Measurements from ENCODE around the gene SIRT5.

Gene SIRT5

DNA sequence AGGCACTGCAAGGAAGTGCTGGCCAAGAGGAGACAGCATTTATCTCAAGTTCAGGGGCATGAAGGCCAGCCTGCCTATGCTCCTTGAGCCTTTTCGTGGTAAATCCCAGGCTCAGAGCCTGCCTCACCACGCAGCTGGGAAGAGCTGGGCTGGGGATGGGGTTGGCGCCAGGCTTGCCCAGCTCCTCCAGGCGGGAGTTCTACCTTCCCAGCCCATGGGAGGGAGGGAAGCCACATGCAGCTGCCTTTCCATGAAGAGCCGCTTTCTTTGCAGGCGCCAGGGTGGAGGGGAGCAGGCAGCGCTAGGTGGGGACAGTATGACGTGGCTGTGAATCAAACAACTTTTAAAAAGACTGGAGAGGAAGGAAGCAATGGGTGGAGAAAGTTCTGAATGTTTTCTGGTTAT lies 19.5 kb upstream of the SIRT5 start:
- DNase-seq, result no peak

DNA sequence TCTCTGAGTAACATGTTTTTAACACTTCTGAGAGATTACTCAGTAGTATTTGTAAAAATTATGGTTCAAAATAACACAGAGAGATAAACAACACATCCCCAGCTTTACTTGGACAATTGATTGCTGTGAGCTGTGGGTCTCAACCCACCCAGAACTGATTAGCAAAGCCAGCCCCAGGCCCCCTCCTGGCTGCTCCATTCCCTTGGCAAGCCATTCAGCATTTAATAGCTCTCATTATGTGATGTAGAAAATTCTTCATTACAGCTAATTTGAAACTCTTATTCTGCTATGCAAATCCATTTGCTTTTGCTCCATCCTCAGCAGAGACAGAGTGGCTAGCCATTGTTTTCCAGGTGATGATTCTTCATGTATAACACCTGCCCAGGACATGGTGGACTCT lies 16.6 kb upstream of the SIRT5 start:
- no peak for DNase-seq

DNA sequence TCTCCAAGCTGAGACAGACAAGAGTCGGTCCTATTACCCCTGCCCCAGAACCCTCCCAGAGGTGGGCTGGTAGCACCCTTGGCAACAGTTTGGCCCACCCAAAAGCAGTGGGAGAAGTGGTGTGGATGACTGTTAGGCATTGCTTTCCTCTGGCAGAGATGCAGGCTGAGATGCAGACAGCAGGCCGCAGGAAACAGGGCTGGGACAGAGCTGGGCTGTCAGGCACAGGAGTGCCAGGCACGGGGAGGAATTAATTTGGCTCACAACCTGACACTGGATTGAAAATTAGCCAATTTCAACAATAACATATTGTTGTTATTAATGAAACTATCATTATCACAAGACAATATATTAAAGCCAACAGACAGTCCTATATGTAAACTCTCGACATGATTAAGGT lies 15.7 kb upstream of the SIRT5 start:
- no peak for DNase-seq

DNA sequence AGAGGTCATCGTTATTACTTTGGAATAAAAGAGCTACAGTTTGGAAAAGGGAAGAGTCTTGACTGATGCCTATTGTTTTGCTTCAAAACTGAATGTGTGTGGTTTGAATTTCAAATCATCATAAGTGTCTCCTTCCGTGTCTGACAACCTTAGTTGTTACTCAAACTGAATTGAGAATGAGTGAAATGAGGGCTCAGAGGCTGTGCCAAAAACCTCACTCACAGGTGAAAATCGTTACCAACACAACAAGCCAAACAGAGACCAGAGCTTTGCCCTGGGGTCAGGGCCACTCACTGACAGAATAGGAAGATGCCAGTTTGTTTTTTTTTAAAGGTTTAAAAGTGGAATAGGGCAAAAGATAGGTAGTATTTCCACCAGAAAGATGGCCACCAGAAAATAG lies 15.2 kb upstream of the SIRT5 start:
- no peak for DNase-seq

DNA sequence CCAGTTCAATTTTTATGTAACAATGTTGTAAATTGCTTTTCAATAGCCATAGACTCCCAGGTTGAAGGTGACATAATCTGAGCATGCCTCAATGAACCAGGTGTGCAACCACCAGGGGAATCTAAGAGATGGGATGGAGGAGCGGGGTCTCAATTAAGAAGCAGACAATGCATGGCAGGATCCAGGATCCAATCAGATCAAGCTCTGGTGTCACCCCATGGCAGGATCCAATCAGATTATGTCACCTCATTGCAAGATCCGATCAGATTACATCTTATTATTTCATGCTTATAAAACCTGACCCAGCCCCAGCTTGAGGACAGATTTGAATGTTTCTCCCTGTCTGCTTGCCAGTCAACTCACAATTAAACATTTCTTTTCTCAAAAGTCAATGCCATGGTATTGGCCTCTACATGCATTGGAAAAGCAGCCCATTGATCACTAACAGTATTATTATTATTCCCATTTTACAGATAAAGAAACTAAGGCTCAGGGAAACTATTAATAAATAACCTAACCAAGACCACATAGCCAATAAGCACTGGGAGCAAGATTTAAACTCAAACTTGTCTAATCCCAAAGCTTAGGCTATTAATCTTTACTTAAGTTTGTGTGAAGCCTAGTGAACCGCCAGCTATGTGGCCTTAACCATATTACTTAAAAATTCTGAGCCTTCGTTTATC lies 14.3 kb upstream of the SIRT5 start:
- DNase-seq, result no peak

DNA sequence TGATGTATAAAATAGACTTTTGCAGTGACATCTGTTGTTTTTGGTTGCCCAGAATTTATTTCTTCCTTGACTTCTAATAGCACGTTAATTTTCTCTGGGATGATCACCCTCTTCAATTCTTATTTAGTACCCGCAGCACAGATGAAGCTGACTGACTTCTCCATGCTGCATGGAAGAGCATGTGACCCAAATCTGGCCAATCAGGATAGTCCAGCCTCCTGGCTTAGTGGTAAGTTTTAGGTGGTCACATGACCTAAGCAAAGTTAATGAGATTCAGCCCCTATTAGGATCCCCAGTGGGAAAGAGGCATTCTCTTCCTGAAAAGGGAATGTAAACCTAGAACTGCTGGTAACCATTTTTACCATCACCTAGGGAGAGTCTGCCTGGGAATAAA lies 13.8 kb upstream of the SIRT5 start:
- DNase-seq, result no peak

DNA sequence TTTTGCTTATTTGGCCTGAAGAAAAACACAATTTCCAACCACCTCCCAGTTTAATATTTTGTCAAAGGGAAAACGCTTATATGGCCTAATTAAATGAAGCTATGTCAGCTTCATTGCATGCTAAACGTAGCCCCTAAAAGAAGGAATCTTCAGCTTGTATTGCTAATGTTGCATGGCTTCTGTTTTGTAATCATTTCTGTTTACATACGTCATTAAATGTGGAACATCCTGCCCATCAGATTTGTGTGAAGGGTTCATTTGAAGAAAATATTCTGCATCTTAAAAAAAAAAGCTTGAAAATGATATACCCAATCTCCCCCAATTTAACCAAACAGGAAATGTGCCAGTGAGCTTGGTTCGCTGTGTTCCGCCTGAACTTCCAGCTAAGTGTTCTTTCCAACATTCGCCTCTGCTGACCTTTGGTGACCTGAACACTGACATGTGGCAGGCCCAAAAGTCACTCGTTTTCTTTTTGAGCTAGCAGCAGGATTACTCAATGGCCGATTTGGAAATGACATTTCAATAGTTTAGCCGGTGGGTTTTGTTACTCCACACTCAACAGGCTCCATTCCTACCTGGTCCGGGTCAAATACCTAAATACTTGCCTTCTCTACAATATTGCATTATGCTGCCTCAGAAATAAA lies 12.7 kb upstream of the SIRT5 start:
- no peak for DNase-seq

DNA sequence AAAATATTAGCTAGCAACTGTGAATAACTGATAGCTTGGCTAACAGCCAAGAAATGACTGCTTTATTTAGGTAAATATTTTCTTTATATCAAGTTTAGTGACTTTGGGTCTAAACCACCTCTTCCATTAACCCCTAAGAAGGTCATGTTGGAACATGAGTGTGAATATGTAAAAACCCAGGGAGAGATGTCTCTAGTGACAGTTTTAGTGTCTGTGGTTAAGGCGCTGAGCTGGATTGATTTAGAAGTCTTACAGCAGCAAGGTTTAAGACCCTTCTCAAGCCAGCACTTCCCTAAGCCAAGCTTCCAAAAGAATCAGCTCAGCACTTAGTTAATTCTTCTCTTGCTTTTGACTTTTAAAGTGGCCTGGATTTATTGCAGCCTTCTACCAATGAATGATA lies 11.4 kb upstream of the SIRT5 start:
- DNase-seq, result no peak

DNA sequence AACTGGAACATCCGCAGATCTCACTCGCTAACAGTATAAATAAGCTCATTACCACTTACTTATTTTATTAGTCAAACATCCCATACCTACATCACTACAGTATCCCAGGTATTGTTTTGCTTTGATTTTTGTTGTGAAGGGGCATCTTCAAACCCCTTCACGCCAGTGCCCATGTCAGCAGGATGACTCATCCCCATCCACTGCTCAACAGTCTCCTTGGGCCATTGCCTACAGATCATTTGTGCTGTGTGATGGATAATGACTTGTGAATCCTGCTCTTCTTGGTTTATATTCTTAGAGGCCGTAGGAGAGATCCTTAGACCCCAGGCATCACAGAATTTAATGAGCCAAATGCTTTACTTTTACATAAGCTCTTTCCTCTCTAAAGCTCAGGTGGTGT lies 8.5 kb upstream of the SIRT5 start:
- no peak for DNase-seq

DNA sequence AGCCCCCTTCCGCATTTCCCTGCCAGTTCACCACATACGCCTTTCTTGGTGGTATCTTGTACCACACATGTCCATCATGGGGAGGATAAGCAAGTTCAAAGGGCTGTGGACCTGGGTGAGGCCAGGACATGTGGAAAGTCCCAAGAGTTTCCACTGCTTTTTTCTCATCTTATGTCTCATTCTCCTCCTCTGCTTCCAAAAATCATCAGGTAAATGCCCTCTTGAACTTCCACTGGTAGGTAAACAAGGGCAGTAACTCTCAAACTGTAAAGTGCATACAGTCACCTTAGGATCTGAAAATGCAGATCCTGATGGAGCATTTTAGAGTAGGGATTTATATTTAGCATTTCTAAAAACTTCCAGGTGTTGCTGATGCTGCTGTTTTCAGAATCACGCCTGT lies 7.9 kb upstream of the SIRT5 start:
- no peak for DNase-seq

DNA sequence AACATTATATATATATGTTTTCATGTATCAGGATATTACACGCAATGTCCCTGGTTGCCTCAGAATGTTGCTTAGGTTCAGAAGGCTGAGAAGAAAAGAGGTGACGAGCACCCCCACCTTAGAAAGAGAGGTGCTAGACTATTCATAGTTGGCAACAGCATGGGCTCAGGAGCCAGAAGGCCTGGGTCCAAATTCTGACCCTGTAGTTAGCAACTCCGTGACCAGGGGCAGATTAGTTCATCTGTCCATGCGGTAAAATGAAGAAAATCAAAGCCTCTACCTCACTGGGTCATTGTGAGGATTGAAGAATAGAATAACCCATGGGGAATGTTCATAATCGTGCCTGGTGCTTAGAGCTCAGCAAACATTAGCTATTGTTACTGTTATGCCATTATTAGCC lies 5.4 kb upstream of the SIRT5 start:
- no peak for DNase-seq

DNA sequence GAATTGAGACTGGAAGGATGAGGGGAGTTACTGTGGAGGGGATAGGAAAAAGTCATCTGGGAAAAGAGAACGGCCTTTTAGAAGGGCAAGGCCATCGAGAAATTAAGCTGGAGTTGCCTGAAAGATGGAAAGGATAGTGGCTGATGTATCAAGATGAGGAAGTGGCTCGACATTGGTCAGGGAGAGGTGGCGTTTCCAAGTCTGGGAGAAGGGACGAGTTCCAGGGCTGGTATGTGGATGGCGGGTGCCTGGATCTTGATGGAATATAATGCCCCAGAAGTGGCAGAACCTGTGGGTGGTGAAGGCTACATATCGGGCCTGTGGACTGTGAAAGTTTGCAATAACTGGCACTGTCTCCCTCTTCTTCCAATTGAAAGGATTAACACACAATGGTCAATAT lies 2.2 kb upstream of the SIRT5 start:
- no peak for DNase-seq

DNA sequence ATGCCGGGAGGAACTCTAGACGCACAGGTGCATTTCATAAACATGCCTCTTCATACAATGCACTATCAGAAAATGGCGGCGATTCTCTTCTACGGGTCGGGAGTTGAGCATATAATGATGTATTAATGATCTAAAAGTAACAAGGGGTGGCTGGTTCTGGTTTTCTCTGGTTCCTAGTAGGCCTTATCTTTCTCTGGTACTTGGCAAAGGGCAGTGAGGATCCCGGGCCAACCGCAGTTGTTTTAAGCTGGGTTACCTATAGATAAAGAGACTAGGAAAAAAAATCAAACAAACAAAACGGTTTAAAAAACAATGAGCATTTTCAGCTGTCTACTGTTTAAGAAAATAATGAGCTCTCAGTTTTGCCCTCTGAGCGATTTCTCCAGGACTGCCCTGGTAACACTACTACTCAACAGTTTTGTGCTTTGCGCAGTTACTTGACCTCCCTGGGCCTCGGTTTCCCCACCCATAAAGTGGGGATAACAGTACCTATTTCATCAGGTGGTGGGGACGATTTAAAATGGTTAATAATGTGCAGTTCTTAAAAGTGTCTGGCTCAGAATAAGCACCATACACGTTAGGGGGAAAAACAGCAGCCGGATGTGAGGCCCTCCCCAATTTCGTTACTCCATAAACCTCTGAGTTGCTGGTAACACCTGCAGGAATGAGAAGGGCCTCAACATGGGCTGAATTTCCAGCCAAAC lies 1.3 kb upstream of the SIRT5 start:
- DNase-seq, result no peak

DNA sequence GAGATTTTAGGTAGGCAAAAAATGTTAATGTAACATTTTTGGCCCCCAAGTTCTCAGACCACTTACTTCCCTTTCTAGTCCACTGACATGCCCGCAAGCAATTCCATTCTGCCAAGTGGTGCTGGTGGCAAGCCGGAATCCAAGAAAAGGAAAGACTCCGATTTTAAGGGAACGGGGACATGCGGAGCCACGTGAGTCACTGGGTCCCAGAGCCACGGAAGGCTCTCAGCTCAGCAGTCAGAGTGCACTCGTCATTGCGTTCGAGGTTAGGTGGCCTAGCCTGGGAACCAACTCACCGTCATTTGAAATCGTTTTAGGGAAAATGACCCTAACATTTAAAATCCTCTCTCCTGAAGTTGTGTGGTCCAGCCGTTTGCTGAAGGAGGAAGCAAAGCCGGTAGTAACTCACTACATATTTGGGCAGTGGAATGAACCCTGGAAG lies 711 bp upstream of the SIRT5 start:
- no peak for DNase-seq

DNA sequence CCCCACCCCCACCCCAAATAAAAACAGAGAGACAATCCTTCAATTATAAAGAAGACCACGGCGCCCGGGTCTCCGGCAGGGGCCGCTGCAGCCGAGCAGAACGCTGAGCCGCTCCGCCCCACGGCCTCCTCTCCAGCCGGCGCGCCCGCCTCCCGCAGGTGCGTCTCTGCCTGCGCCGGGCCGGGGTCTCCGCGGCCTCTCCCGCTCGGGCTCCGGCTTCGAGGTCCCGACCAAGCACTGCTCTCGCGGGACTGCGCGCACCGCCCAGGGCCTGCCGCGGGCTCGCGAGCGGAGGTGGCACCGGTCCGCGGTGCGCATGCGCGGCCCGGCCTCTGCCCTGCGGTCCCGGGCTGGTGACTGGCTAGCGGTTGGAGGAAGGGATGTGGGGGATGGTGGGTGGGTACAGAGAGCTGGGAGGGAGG lies 241 bp upstream of the SIRT5 start:
- peak; percentile 95 for DNase-seq

DNA sequence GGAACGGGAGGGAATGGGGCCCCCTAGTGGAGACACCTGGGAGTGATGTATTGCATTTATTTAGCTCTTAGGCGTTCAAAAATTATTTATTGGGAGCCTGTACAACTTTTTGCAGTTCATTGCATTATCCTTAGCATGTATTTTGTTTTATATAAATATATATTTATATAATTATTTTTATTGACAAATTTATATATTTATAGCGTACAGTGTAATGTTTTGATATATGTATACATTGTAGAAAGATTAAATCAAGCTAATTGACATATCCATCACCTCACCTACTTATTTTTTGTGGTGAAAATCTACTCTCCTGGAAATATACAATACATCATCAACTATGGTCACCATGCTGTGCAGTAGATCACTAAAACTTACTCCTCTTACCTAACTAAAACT lies 975 bp downstream of the SIRT5 start:
- peak; percentile 70 for DNase-seq

DNA sequence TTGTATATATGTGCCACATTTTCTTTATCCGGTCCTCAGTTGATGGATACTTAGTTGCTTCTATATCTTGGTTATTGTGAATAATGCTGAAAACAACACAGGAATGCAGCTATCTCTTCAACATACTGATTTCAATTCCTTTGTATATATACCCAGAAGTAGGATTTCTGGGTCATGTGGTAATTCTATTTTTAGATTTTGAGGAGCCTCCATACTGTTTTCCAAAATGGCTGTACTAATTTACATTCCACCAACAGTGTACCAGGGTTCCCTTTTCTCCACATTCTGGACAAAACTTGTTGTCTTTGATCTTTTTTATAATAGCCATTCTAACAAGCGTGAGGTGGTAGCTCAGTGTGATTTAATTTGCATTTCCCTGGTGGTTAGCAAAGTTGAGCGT lies 1.6 kb downstream of the SIRT5 start:
- DNase-seq, result no peak

DNA sequence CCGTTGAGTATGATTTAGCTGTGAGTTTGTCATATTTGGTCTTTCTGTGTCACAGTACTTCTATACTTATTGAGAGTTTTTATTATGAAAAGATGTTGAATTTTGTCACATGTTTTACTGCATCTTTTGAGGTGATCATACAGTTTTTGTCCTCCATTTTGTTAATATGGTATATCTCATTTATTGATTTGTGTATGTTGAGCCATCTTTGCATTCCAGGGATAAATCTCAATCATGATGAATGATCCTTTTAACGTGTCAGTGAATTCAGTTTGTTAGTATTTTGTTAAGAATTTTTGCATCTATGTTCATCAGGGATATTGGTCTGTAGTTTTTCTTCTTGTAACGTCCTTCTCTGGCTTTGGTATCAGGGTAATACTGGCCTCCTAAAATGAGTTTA lies 3.5 kb downstream of the SIRT5 start:
- DNase-seq, result no peak

DNA sequence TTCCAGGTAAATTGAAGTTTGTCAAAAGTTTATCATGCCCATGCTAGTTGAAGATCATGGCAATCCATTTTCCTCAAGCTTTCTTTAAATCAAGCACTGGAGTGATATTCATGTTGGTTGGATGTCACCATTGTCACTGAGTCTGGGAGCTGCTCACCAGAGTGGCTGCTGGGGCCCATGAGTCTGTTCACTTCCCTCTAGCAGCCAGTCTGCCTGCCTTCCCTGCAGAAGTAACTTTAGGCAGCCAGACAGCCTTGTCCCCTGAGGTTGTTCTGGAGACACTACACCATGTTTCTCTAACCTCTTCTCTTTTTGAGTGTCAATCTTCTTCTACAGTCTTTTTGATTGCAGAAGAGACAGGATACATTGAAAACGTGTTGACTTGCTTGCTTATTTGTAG lies 5.5 kb downstream of the SIRT5 start:
- no peak for DNase-seq

DNA sequence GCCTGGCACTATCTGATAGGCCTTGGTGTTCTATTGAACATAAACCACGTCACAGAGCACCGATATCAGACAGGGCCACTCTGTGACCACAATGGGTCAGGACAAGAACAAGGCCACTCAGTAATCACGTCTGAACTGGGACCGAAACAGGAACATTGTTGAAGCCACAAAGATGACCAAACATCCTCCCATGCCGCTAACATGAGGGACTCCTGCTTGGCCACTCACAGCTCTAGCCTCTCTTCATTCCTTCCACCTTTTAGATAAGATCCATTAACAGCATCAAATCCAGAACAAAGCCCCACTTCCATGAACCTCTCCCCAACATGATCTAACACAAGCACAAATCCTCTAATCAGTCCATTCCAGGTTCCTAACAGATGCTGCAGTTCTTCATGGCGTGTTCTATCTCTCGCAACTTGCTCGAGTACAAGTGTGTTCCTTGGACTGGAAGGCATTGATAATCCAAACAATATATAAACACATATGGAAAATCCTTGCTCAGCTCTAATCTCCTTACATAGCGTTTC lies 7.4 kb downstream of the SIRT5 start:
- no peak for DNase-seq

DNA sequence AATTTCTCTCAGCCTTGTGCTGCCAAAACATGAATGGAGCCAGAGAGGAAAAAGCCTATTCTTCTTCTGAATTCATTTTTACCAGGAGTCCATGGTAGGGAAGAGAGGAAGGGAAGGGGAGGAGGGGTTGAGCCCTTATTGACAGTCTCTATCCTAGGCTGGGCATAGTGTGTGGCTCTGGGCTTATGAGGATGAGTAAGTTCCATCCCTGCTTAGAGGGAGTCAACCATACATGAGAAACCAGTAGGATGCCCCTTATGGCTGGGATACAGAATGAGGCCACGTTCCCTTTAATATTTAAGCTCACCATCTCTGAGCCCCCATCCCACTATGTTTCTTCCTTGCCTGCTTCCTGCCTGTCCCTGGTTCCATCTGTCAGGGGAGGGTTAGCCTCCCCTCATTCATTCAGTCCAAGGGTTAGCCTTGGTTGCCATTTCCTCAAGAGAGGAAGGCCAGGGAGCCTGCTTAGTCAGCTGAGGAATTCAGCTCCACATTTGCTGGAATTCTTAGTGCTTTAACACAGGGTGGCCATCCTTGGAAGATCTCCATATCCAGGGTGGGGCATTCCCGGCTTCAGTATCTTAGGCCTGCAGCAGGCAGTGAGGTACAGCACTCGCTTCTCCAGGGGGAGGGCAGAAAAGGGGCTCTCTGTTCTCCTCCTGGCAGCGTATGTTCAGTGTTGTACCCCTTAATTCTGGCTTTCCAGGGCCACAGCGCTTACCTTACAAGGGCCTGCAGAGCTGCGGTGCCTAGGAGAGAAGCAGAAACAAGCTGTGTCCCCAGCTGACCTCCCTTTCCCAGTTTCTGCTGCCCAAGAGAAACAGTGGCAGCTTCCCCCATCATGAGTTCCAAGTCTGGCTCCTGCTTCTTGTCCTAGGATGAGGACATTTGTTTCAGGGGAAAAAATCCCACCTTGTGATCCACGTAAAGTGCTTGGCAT lies 12.5 kb downstream of the SIRT5 start:
- no peak for DNase-seq

DNA sequence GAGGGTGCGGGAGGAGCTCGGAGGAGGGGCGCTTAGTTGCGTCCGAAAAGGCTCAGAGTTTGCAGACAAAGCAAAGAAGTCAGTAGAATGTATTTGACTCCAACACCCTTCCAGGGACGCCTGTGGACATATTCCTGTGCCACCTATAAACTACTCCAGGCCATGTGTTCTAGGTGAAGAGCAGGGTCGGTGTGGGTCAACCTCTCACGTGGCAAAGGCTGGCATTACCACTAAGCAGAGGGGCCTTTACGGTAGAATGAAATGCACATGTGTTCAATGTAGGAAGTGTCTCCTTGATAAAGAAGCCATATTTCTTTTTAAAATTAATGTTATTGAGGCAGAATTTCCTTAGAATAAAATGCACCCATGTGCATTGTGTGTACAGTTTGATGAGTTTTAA lies 15.4 kb downstream of the SIRT5 start:
- no peak for DNase-seq

DNA sequence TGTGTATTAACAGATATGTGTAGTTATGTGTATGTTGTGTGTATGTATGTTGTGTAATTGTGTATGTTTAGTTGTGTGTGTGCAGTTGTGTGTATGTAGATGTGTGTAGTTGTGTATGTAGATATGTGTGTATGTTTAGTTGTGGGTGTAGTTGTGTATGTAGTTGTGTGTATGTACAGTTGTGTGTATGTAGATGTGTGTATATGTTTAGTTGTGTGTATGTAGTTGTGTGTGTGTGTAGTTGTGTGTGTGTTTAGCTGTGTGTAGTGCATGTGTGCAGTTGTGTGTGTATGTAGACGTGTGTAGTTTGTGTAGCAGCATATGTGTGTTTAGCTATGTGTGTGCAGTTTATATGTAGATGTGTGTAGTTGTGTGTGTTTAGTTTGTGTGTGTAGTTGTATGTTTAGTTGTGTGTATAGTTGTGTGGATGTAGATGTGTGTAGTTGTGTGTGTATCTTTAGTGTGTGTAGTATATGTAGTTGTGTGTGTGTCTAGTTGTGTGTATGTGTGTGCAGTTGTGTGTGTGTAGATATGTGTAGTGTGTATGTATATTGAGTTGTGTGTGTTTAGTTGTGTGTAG lies 16.3 kb downstream of the SIRT5 start:
- DNase-seq, result no peak
